HepG2 (cell line): ENCODE data around the gene PLEKHN1. TPM values are rescaled to one million over a fixed set of nuclear protein-coding genes. Genes with fewer than 3 reads are reported as not detected.

Experiments used
- ARNTL ChIP-seq: sonication (generic); formaldehyde crosslinking; IDR thresholded peaks from 2 replicates; pipeline ENCODE4 v1.4.0; 2020; ENCODE audit warnings: mild to moderate bottlenecking, missing genetic modification reagents
- STAG1 ChIP-seq: sonication (generic); formaldehyde crosslinking; IDR thresholded peaks from 2 replicates; pipeline ENCODE4 v1.4.0; 2020; ENCODE audit warnings: missing genetic modification reagents
- XRCC5 ChIP-seq: fragments of 200-400 bp; formaldehyde crosslinking; optimal IDR thresholded peaks from 2 replicates; pipeline ENCODE3; 2017; ENCODE audit warnings: mild to moderate bottlenecking, low read length
- ZKSCAN1 ChIP-seq: fragments of 150-350 bp; IDR thresholded peaks from 2 replicates; pipeline ENCODE4 v1.6.1; 2014; ENCODE audit warnings: low read length
- ZNF501 ChIP-seq: sonication (generic); formaldehyde crosslinking; IDR thresholded peaks from 2 replicates; pipeline ENCODE4 v1.5.1; 2020; ENCODE audit warnings: mild to moderate bottlenecking, moderate library complexity, missing genetic modification reagents
- ZNF629 ChIP-seq: sonication (generic); formaldehyde crosslinking; conservative IDR thresholded peaks from 2 replicates; pipeline ENCODE4 v1.5.0; 2020; ENCODE audit warnings: missing genetic modification reagents
- polyA plus RNA-seq, 8 experiments: library from polyadenylated mRNA; depleted of rRNA in 3 of 8; stranded (reverse) in 7 of 8; unstranded in 1 of 8; fragments of >200 nt; fragmentation: Illumina TruSeq in 4 of 8; extraction: Trizol in 4 of 8; gene quantifications; 2 replicates each; pipeline versions ENCODE4 v1.2.1 to v1.2.3, GENCODE V29; 2011 to 2016; ENCODE audit warnings: low read depth in 4 of 8, missing spikeins in 1 of 8, mixed read lengths in 1 of 8; ENCODE audit not compliant: insufficient read depth in 1 of 8
- total RNA-seq, 5 experiments: library from RNA; depleted of rRNA; stranded (reverse); fragments of >200 nt; fragmentation: Illumina TruSeq; extraction: Trizol; gene quantifications; 2 replicates each; pipeline ENCODE4 v1.2.3, GENCODE V29; 2016; ENCODE audit warnings: low read depth in 1 of 5
- TF ChIP-seq, protein P1 (sequence below): sonication (generic); formaldehyde crosslinking; IDR thresholded peaks from 2 replicates; pipeline ENCODE4 v1.5.0; 2020; ENCODE audit warnings: mild to moderate bottlenecking, missing genetic modification reagents
- TF ChIP-seq, protein P2 (sequence below): sonication (generic); formaldehyde crosslinking; IDR thresholded peaks from 2 replicates; pipeline ENCODE4 v1.4.0; 2020; ENCODE audit warnings: missing genetic modification reagents, borderline replicate concordance

PLEKHN1 gene
- total and polyA plus RNA-seq, 2 of the 13 experiments (the other 11 are each of a cell fraction or from before 2014, with no cell fraction given), result 0.42 to 0.58 TPM

DNA sequence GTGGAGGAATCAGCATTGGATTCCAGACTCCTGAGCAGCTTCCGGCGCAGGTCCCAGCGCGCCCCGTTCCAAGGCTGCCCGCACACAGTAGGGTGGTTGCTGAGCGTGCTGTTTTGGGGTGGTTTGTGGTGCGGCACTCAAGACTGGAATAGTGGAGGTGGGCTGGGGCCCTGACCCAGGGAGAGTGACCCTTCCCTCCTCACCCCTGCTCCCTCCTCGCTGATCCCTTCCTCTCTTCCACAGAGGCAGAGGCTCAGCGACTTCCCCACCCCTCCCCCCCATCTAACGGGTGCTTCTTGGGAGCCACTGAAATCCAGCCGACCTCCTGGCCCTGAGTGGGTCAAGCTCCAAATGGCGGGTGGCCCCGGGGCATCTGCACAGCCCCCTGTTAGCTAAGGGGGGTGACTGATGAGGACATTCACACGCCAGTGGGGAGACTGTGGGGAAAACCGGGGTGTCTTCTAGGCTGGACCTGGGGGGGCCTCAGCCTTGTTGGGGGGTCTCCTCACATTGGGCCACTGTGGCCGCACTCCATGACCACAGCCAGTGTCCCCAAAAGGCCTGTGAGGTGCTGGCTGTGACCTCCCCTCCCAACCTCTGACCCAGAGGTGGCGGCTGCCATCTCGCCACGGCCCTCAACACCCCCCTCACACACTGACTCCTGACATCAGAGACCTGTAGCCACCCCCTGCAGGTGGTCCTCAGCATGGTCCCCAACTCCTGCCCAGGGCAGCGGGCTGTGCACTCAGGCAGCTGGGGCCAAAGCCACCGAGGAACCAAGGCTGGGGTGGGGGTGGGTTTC, 37.5 kb downstream of the PLEKHN1 start (continued):
- TF ChIP-seq, protein P1, sequence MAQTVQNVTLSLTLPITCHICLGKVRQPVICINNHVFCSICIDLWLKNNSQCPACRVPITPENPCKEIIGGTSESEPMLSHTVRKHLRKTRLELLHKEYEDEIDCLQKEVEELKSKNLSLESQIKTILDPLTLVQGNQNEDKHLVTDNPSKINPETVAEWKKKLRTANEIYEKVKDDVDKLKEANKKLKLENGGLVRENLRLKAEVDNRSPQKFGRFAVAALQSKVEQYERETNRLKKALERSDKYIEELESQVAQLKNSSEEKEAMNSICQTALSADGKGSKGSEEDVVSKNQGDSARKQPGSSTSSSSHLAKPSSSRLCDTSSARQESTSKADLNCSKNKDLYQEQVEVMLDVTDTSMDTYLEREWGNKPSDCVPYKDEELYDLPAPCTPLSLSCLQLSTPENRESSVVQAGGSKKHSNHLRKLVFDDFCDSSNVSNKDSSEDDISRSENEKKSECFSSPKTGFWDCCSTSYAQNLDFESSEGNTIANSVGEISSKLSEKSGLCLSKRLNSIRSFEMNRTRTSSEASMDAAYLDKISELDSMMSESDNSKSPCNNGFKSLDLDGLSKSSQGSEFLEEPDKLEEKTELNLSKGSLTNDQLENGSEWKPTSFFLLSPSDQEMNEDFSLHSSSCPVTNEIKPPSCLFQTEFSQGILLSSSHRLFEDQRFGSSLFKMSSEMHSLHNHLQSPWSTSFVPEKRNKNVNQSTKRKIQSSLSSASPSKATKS (CRISPR knock-in tag), result no peak
- TF ChIP-seq, protein P2, sequence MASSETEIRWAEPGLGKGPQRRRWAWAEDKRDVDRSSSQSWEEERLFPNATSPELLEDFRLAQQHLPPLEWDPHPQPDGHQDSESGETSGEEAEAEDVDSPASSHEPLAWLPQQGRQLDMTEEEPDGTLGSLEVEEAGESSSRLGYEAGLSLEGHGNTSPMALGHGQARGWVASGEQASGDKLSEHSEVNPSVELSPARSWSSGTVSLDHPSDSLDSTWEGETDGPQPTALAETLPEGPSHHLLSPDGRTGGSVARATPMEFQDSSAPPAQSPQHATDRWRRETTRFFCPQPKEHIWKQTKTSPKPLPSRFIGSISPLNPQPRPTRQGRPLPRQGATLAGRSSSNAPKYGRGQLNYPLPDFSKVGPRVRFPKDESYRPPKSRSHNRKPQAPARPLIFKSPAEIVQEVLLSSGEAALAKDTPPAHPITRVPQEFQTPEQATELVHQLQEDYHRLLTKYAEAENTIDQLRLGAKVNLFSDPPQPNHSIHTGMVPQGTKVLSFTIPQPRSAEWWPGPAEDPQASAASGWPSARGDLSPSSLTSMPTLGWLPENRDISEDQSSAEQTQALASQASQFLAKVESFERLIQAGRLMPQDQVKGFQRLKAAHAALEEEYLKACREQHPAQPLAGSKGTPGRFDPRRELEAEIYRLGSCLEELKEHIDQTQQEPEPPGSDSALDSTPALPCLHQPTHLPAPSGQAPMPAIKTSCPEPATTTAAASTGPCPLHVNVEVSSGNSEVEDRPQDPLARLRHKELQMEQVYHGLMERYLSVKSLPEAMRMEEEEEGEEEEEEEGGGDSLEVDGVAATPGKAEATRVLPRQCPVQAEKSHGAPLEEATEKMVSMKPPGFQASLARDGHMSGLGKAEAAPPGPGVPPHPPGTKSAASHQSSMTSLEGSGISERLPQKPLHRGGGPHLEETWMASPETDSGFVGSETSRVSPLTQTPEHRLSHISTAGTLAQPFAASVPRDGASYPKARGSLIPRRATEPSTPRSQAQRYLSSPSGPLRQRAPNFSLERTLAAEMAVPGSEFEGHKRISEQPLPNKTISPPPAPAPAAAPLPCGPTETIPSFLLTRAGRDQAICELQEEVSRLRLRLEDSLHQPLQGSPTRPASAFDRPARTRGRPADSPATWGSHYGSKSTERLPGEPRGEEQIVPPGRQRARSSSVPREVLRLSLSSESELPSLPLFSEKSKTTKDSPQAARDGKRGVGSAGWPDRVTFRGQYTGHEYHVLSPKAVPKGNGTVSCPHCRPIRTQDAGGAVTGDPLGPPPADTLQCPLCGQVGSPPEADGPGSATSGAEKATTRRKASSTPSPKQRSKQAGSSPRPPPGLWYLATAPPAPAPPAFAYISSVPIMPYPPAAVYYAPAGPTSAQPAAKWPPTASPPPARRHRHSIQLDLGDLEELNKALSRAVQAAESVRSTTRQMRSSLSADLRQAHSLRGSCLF (CRISPR knock-in tag), result no peak
- TF ChIP-seq ZNF629 (CRISPR knock-in tag) (no peak), ARNTL (CRISPR knock-in tag) (no peak), ZNF501 (CRISPR knock-in tag) (0 out of 2 replicates have a peak, but pooled peaks have one; percentile 19), STAG1 (CRISPR knock-in tag) (no peak), ZKSCAN1 (peak; percentile 55; the same call in 1 of the 2 replicates), XRCC5 (no peak)
